Measurements from ENCODE around the gene YRDC.

Gene YRDC

GRCh38 chr1:37764414-37764825 is 43.6 kb downstream of the YRDC start:
- Histone ChIP-seq H3K4me3 (ENCODE audit: low read depth, low read length) (peak overlapping the region; percentile 51), H3K9me3 (ENCODE audit: severe bottlenecking) (no peaks in the 10 kb centered on the region), H3K27me3 (ENCODE audit: insufficient read depth, low read depth, severe bottlenecking) (peaks cover 13% of the 10 kb centered on the region), H3K27ac (no peak overlapping the region), H3K36me3 (no peaks in the 10 kb centered on the region)
- TF ChIP-seq CTCF (IDR thresholded peaks at IDR 0.05; ENCODE audit: low read depth, low read length), result no peak
- peak; percentile 48 for DNase-seq

- no peaks in the 10 kb centered on the region for H3K9me3 ChIP-seq (ENCODE audit: severe bottlenecking)
- DNase-seq, result peak; percentile 60
- H3K4me3 ChIP-seq (ENCODE audit: low read depth, low read length), result peak overlapping the region; percentile 51
- no peak overlapping the region for H3K27ac ChIP-seq
- no peaks in the 10 kb centered on the region for H3K36me3 ChIP-seq
- H3K27me3 ChIP-seq (ENCODE audit: insufficient read depth, low read depth, severe bottlenecking), result peaks cover 13% of the 10 kb centered on the region
- TF ChIP-seq CTCF (IDR thresholded peaks at IDR 0.05; ENCODE audit: low read depth, low read length), result no peak
These were observed 44.1 kb downstream of the YRDC start for GRCh38 chr1:37763791-37764413.

GRCh38 chr1:37762516-37762915 is 45.5 kb downstream of the YRDC start:
- Histone ChIP-seq H3K9me3 (ENCODE audit: severe bottlenecking) (no peaks in the 10 kb centered on the region), H3K27me3 (ENCODE audit: insufficient read depth, low read depth, severe bottlenecking) (peaks cover 13% of the 10 kb centered on the region), H3K4me3 (ENCODE audit: low read depth, low read length) (no peak overlapping the region), H3K27ac (no peak overlapping the region), H3K36me3 (no peaks in the 10 kb centered on the region)
- no peak for DNase-seq
- no peak for TF ChIP-seq CTCF (IDR thresholded peaks at IDR 0.05; ENCODE audit: low read depth, low read length)

GRCh38 chr1:37761416-37762095 is 46.5 kb downstream of the YRDC start:
- peaks cover 13% of the 10 kb centered on the region for H3K27me3 ChIP-seq (ENCODE audit: insufficient read depth, low read depth, severe bottlenecking)

GRCh38 chr1:37759451-37759850 is 48.6 kb downstream of the YRDC start:
- H3K36me3 ChIP-seq, result no peaks in the 10 kb centered on the region
- no peak for DNase-seq
- peaks cover 13% of the 10 kb centered on the region for H3K27me3 ChIP-seq (ENCODE audit: insufficient read depth, low read depth, severe bottlenecking)
- no peak overlapping the region for H3K4me3 ChIP-seq (ENCODE audit: low read depth, low read length)
- H3K9me3 ChIP-seq (ENCODE audit: severe bottlenecking), result no peaks in the 10 kb centered on the region
- no peak overlapping the region for H3K27ac ChIP-seq
- no peak for TF ChIP-seq CTCF (IDR thresholded peaks at IDR 0.05; ENCODE audit: low read depth, low read length)

More at GRCh38 chr1:37761416-37762095, 46.5 kb downstream of the YRDC start:
- TF ChIP-seq CTCF (IDR thresholded peaks at IDR 0.05; ENCODE audit: low read depth, low read length), result no peak
- Histone ChIP-seq H3K36me3 (no peaks in the 10 kb centered on the region), H3K9me3 (ENCODE audit: severe bottlenecking) (no peaks in the 10 kb centered on the region), H3K27ac (no peak overlapping the region), H3K4me3 (ENCODE audit: low read depth, low read length) (no peak overlapping the region)
- DNase-seq, result no peak
